ENCODE measurements around the gene SS18L1.

Gene SS18L1

DNA sequence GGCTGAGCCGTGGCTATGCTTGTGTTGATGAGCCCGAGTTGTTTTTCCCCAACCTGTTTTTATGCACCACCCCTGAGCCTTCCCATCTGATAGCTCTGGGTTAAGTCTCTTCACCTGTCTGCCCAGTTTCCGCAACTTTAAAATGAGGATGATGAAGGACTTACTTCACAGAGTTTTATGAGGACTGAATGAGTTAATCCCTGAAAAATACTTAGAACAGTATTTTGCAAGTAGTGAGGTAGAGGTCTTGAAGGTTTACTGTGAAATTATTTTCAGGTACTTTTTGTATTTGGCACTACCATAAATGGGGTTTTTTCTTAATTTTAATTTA is 42.5 kb downstream of the SS18L1 start:
- no peak for TF ChIP-seq CTCF (IDR thresholded peaks at IDR 0.05; ENCODE audit: low read depth, low read length)
- DNase-seq (ENCODE audit: low read depth in 2 of 2): no peak
- H3K4me3 ChIP-seq (replicated peaks in 1 of 2; ENCODE audit: low read depth in 2 of 2, low read length in 2 of 2): no peak overlapping the region

DNA sequence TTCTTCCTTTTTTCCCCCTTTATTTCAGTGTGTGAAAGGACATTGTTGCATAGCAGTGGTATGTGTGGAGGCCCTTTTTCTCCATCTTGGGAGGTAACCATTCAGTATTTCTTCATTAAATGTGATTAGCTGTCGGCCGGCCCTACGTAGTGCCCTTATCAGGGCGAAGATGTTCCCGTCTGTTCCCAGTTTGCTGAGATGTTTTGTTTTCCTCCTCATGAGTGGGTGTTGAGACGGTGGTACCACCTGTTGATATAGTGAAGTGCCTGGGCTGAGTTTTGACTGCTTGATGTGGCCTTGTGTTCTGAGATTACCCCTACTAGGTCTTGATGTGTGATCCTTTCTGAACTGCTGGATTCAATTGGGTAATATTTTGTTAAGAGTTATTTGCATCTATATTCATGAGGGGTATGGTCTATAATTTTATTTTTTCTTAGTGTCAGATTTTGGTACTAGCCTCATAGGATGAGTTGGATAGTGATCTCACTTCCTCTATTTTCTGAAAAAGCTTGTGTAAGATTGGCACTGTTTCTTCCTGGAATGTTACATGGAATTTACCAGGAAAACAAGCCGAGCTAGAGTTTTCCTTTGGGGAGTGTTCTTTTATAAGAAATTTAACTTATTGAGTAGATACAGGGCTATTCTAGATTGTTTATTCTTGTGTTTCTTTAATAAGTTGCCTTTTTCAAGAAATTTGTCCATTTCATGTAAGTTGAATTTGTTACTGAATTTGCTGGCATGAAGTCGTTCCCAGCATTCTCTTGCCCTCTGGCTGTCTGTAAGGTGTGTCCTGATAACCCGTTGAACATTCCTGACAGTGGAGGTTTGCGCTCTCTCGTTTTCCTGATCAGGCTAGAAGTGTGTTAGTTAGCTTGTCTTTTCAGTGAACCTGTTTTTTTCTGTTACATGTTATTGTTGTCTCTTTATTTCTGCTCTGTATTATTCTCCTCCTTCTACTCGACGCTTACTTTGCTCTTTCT is 43.6 kb downstream of the SS18L1 start:
- no peak overlapping the region for H3K4me3 ChIP-seq (replicated peaks in 1 of 2; ENCODE audit: low read depth in 2 of 2, low read length in 2 of 2)
- DNase-seq (ENCODE audit: low read depth in 2 of 2): peak; percentile 51 to 59
- no peak for TF ChIP-seq CTCF (IDR thresholded peaks at IDR 0.05; ENCODE audit: low read depth, low read length)

- no peak overlapping the region for H3K4me3 ChIP-seq (replicated peaks in 1 of 2; ENCODE audit: low read depth in 2 of 2, low read length in 2 of 2)
- no peak for DNase-seq (ENCODE audit: low read depth in 2 of 2)
- no peak for TF ChIP-seq CTCF (IDR thresholded peaks at IDR 0.05; ENCODE audit: low read depth, low read length)
Observed at GRCh38 chr20:62190639-62191411, 47.3 kb downstream of the SS18L1 start.

GRCh38 chr20:62191781-62192559 is 48.4 kb downstream of the SS18L1 start:
- TF ChIP-seq CTCF (IDR thresholded peaks at IDR 0.05; ENCODE audit: low read depth, low read length): no peak
- no peak for DNase-seq (ENCODE audit: low read depth in 2 of 2)
- H3K4me3 ChIP-seq (replicated peaks in 1 of 2; ENCODE audit: low read depth in 2 of 2, low read length in 2 of 2): no peak overlapping the region

- H3K4me3 ChIP-seq (replicated peaks in 1 of 2; ENCODE audit: low read depth in 2 of 2, low read length in 2 of 2): no peak overlapping the region
- no peak for DNase-seq (ENCODE audit: low read depth in 2 of 2)
- TF ChIP-seq CTCF (IDR thresholded peaks at IDR 0.05; ENCODE audit: low read depth, low read length): no peak
Observed at GRCh38 chr20:62192635-62193034, 49.1 kb downstream of the SS18L1 start.

All from cardiac fibroblast (primary cell).